Left lung (tissue), 10 donors: Measurements from ENCODE around the gene HAUS3. TPM values are rescaled to one million over a fixed set of nuclear protein-coding genes. Genes with fewer than 3 reads are reported as not detected.
A peak's percentile ranks its signal among the peaks of the same experiment; 100 is the strongest.

ENCODE experiments used
- ATAC-seq: fragments of 200-7000 bp; cut with Tn5 transposase; one replicate; pipeline ENCODE4 v1.9.1; 2020; ENCODE audit warnings: moderate library complexity
- DNase-seq, 4 donors: peaks; one replicate each; pipeline ENCODE4 v3.0.0-alpha.2; 2013 to 2020
- H3K27ac ChIP-seq, 2 donors: fragments of 200-600 bp; sonication (generic) in 1 of 2; one replicate each; pipeline versions ENCODE4 v1.5.0 to v1.8.0; 2020 to 2021
- H3K27me3 ChIP-seq, 2 donors: fragments of 200-600 bp; sonication (generic) in 1 of 2; one replicate each; pipeline versions ENCODE4 v1.5.0 to v1.8.0; 2020 to 2021
- H3K36me3 ChIP-seq, 2 donors: fragments of 200-600 bp; sonication (generic) in 1 of 2; one replicate each; pipeline versions ENCODE4 v1.5.0 to v1.8.0; 2020 to 2021
- H3K4me1 ChIP-seq, 2 donors: fragments of 200-600 bp; one replicate each; pipeline ENCODE4 v1.8.0; 2021
- H3K4me3 ChIP-seq, 2 donors: fragments of 200-600 bp; sonication (generic) in 1 of 2; one replicate each; pipeline versions ENCODE4 v1.5.0 to v1.8.0; 2020 to 2021; ENCODE audit warnings: mild to moderate bottlenecking in 1 of 2
- H3K9me3 ChIP-seq, 2 donors: fragments of 200-600 bp; sonication (generic) in 1 of 2; one replicate each; pipeline versions ENCODE4 v1.5.0 to v1.8.0; 2020 to 2021
- intact Hi-C, 2 donors: fragments of 100-400 bp; cut with DNase I; formaldehyde crosslinking; loops; one replicate each; pipeline versions ENCODE4 v1.11.2 to v1.14.2; 2022
- polyA plus RNA-seq, 6 donors: library from polyadenylated mRNA; unstranded; fragments of 120-200 nt; gene quantifications; one replicate each; pipeline ENCODE4 v1.2.1, GENCODE V29; 2013; ENCODE audit not compliant: insufficient read length in 6 of 6
- total RNA-seq, 2 donors: library from RNA; stranded (reverse); fragmentation: NEBNext Ultra II Directional; extraction: Animal tissue kit (Norgen Biotek cat#: 25700); gene quantifications; one replicate each; pipeline ENCODE4 v1.2.1, GENCODE V29; 2021
- TF ChIP-seq, protein P1 (sequence below), 2 donors: fragments of 200-600 bp; sonication (generic) in 1 of 2; IDR thresholded peaks; one replicate each; pipeline versions ENCODE4 v1.5.0 to v1.8.0; 2021; ENCODE audit warnings: antibody characterized with exemption in 2 of 2
- donor health status: DM: no; HTN: yes; CAD: no.
- donor health status: DM: no; HTN: no; CAD: no.

The HAUS3 gene
- total and polyA plus RNA-seq, 8 donors: 9.7 to 26.7 (median 23.2) TPM

DNA sequence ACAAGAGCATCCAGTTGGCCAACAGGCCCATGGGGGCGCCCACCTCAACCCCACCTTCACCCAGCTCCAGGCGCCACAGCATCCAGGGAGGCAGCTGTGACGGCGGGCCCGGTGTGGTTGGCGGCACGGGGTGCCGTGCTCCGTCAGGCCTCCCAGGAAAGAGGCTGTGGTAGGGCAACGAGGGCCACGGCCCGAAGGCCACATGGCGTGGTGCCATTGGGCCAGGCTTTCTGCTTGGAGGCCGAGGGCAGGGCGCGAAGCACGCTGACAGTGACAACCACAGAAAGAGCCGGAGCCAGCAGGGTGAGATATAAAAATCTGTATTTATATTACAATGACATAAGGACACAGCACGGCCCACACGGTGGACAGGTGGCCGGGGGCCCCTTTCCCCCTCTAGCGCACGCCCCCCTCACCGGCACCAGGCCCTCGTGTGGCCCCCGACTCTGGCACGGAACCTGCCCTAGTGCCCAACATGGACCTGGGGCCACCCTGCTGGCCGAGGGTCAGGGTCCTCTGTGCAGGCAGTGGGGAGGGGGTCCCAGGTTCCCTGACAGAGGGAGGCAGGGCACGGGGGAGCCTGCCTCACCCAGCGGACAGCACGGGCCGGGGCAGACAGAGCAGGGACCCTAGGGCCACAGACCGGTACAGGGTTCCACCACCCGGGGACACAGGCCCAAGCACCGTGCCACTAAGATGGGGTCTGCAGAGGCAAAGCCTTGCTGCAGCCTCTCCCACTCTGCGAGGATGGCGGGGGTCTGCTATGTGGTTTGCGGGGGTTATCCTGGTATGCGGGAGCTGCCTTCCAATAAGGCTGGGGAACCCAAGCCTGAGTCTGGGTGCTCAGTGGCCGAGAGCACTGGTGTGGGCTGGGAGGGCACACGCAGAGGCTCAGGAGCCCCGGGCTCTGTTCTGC lies 5.5 kb upstream of the HAUS3 start:
- Histone ChIP-seq H3K27ac (no peak overlapping the region), H3K9me3 (no peaks in the 10 kb centered on the region), H3K36me3 (peaks cover 0 to 52% of the 10 kb centered on the region in 2 donors), H3K4me3 (no peak overlapping the region), H3K4me1 (peaks cover 6 to 25% of the 10 kb centered on the region in 2 donors), H3K27me3 (no peaks in the 10 kb centered on the region)
- ATAC-seq (no peak), DNase-seq (peak in 1 of 4 donors; percentile 71)
- intact Hi-C loops: no loop called here
- TF ChIP-seq, protein P1, sequence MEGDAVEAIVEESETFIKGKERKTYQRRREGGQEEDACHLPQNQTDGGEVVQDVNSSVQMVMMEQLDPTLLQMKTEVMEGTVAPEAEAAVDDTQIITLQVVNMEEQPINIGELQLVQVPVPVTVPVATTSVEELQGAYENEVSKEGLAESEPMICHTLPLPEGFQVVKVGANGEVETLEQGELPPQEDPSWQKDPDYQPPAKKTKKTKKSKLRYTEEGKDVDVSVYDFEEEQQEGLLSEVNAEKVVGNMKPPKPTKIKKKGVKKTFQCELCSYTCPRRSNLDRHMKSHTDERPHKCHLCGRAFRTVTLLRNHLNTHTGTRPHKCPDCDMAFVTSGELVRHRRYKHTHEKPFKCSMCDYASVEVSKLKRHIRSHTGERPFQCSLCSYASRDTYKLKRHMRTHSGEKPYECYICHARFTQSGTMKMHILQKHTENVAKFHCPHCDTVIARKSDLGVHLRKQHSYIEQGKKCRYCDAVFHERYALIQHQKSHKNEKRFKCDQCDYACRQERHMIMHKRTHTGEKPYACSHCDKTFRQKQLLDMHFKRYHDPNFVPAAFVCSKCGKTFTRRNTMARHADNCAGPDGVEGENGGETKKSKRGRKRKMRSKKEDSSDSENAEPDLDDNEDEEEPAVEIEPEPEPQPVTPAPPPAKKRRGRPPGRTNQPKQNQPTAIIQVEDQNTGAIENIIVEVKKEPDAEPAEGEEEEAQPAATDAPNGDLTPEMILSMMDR (IDR thresholded peaks at IDR 0.05): no peak

DNA sequence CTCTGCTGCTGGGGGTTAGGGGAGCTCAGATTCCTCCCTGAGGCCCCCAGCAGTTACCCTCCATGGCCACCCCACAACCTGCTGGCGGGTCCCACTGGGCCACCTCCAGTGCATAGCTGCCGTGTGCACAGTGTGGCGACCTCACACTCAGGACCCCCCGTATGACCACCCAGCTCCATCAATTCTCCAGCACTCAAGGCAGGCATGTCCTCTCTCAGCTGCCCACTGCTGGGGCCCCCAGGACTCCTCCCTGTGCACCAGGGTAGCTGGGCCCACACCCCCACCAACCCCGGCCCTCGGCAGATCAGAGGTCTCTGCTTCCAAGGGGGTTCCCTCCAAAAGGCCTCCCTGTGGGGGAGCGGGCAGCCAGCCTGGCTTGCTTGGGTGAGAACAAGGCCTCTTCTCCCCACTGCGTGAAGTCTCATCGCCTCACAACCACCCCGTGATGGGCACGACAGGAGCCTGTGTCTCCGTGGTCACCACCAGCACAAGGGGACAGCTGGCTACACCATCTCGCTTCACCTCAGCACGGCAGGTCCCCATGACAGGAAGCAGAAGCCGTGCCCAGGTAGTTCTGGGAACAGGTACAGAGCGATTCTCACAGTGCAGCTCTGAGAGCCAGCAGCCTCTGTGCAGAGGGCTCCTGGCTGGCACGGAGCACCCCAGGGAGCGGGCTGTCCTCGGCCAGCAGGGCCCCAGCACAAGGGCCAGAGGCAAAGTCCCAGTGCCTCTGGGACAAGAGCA lies 4.6 kb upstream of the HAUS3 start:
- TF ChIP-seq, protein P1 (IDR thresholded peaks at IDR 0.05): no peak
- Histone ChIP-seq H3K9me3 (no peaks in the 10 kb centered on the region), H3K27me3 (no peaks in the 10 kb centered on the region), H3K4me1 (peaks cover 6 to 27% of the 10 kb centered on the region in 2 donors), H3K27ac (no peak overlapping the region), H3K4me3 (no peak overlapping the region), H3K36me3 (peaks cover 0 to 44% of the 10 kb centered on the region in 2 donors)
- peak in 1 of 4 donors; percentile 50 for DNase-seq
- ATAC-seq: no peak
- intact Hi-C loops: no loop called here

DNA sequence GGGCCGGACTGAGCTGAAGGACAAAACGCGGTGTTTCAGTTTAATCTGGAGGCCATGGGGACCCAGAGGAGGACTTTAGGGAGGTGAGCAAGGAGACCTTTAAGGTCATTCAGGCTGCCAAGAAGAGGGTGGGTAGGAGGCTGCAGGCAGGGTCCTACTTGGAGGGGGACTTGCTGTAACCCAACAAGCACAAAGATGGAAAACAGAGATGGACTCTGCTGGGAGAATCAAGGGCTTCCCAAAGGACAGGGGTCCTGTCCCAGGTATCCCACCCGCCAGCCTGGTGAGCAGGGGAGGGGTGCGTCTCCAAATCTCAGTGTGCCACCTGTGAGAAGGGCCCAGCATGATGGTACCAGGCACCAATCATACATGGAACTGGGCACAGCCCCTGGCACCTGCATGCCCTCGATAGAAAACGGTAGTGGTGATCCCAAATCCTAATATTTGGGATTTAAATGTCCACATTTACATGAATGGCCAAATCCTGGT lies 3.9 kb upstream of the HAUS3 start:
- H3K9me3 ChIP-seq: no peaks in the 10 kb centered on the region
- no peak for DNase-seq
- H3K27ac ChIP-seq: peak overlapping the region; percentile 14 to 70
- ATAC-seq: no peak
- H3K4me1 ChIP-seq: peaks cover 8 to 33% of the 10 kb centered on the region in 2 donors
- TF ChIP-seq, protein P1 (IDR thresholded peaks at IDR 0.05): no peak
- H3K36me3 ChIP-seq: peaks cover 0 to 37% of the 10 kb centered on the region in 2 donors
- intact Hi-C loops: no loop called here
- H3K4me3 ChIP-seq: no peak overlapping the region
- no peaks in the 10 kb centered on the region for H3K27me3 ChIP-seq

DNA sequence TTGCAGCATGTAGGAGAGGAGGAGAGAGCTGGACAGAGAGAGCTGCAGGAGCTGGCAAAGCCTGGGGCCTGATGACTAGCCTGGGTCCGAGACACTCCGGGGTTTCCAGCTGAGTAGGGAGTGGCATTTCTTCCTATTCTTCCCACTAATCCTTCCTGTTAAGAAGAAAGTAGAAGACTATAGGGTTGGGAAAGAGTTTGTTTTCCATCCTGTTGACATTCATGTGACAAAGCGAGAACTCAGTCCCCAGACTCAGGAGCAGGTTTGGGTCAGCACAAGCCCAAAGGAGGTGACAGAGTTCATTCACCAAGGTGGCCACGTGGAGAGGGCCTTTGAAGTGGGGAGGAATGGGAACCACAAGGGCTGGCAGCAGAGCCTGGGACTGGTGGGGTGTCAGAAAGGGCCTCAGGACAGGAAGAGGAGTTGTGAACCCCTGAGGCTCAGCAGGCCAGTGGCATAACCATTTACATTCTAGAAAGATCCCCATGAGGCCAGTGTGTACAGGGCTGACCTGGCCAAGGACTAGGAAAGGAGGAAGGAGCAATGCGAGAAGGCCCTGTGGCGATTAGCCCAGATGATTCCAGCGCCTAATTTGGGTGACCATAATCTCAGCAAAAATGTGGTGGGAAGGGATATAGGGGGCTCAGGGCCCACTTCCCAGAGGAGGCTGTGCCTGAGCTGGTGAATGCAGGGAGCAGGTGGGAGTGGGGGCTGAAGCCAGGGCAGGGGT lies 3.3 kb upstream of the HAUS3 start:
- Histone ChIP-seq H3K4me1 (peaks cover 14 to 40% of the 10 kb centered on the region in 2 donors), H3K4me3 (no peak overlapping the region), H3K36me3 (peaks cover 0 to 31% of the 10 kb centered on the region in 2 donors), H3K27ac (peak overlapping the region; percentile 14 to 70), H3K27me3 (no peaks in the 10 kb centered on the region), H3K9me3 (no peaks in the 10 kb centered on the region)
- intact Hi-C loops: no loop called here
- no peak for ATAC-seq
- TF ChIP-seq, protein P1 (IDR thresholded peaks at IDR 0.05): no peak
- no peak for DNase-seq
